ENCODE results near the gene ADARB1.
A peak's percentile ranks its signal among the peaks of the same experiment; 100 is the strongest.

The ADARB1 gene

GRCh38 chr21:45160198-45160597 lies 85.8 kb downstream of the ADARB1 start:
- peak overlapping the region; percentile 55 for H3K27ac ChIP-seq
- no peak for TF ChIP-seq CTCF (conservative IDR thresholded peaks at IDR 0.05)

DNA sequence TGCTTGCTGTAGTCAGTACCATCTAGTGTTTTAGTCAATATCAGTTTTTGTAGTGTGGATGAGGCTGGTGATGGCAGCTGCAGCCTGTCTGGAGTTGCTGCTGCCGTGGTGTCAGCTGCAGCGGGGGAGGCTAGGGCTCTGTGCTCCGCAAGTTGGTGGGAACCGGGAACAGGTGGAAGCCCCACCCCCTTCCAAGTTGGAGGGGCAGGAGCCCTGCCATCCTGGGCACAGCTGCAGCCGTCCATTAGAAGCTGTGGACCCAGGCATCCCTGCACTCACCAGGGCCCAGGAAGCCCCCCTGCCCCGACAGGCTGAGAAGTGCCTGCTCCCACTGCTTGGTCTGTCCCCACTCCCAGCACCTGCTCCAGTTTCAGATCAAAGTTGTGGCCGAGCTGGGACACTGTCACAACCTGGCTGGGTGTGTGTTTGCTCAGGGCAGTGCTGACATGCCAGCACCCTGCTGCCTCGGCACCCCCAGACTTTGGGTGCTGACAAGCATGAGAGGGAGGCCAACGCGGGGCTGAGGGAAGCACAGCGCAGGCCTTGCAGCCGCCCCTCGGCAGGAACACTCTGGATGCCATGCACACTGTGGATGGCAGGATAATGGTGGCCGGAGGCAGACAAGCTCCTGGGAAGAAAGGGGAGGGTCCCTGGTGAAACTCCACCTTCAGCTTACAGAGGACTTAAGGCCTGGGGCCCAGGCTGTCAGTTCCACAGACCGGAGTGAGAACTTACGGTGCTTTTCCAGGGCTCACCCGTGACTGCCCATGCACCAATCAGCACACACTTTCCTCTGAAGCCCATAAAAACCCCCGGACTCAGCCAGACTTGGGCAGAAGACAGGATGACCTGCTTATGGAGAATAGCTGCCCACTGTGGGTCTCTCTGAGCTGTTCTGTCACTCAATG lies 86.9 kb downstream of the ADARB1 start:
- peak overlapping the region; percentile 55 for H3K27ac ChIP-seq
- TF ChIP-seq CTCF (conservative IDR thresholded peaks at IDR 0.05): no peak

DNA sequence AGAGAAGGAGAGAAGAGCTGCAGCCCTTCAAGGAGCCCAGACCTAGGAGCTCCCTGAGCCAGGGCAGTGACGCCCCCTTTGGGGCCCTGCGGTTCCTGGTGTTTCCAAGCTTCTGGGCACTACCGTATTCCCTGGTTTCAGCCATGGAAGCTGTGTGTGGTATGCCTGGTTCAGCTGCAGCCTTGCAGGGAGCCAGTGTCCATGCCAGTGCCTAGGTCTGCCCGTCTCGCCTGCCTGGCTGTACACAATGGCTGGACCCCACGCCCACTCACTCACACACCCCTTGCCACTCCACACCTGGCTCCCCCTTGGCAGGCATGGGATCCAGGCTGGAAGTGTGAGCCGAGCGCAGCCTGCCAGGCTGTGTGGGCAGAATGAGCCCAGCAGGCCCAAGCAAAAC lies 87.7 kb downstream of the ADARB1 start:
- H3K27ac ChIP-seq: no peak overlapping the region
- TF ChIP-seq CTCF (conservative IDR thresholded peaks at IDR 0.05): no peak

- no peak for TF ChIP-seq CTCF (conservative IDR thresholded peaks at IDR 0.05)
These were observed 88.4 kb downstream of the ADARB1 start for GRCh38 chr21:45162809-45163208.

GRCh38 chr21:45163413-45164123 lies 89.2 kb downstream of the ADARB1 start:
- TF ChIP-seq CTCF (conservative IDR thresholded peaks at IDR 0.05): no peak
- H3K27ac ChIP-seq: no peak overlapping the region

More at GRCh38 chr21:45162809-45163208, 88.4 kb downstream of the ADARB1 start:
- no peak overlapping the region for H3K27ac ChIP-seq

- no peak for TF ChIP-seq CTCF (conservative IDR thresholded peaks at IDR 0.05)
- H3K27ac ChIP-seq: no peak overlapping the region
These were observed 89.7 kb downstream of the ADARB1 start for GRCh38 chr21:45164124-45164511.

DNA sequence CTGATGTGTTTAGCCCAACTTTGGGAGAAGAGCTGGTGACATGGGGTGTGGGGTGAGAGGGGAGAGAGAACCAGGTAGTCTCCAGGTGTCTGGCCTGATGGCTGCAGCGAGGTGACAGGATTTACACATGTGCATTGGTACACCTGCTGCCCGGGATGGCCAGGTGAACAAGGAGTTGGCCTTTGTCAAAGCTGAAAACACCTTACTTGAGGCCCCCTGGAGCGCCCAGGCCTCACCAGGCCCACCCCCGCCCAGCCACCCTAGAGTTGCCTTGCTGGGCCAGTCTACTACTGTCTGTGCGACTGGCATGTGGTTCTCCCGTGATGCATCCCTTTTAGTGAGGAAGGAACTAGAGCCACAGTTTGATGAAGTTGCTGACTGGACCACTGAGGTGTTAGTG lies 90.5 kb downstream of the ADARB1 start:
- no peak for TF ChIP-seq CTCF (conservative IDR thresholded peaks at IDR 0.05)
- no peak overlapping the region for H3K27ac ChIP-seq

All from VCaP (cell line).